NCI-H2227 (cell line): Measurements from ENCODE around the gene GTF2E1.

ENCODE experiments used
- DNase-seq: peaks from one replicate; lab custom pipeline; 2025; ENCODE audit not compliant: unreplicated experiment; lab: John Stamatoyannopoulos, UW

GTF2E1 gene

GRCh38 chr3:120796976-120797375 lies 54.4 kb downstream of the GTF2E1 start:
- no peak for DNase-seq

- DNase-seq, result no peak
These were observed 55.3 kb downstream of the GTF2E1 start for GRCh38 chr3:120797857-120798256.

- DNase-seq, result no peak
These were observed 55.8 kb downstream of the GTF2E1 start for GRCh38 chr3:120798346-120798745.

- no peak for DNase-seq
These were observed 58.1 kb downstream of the GTF2E1 start for GRCh38 chr3:120800625-120801024.

- no peak for DNase-seq
These were observed 58.9 kb downstream of the GTF2E1 start for GRCh38 chr3:120801484-120801883.

GRCh38 chr3:120802916-120803315 lies 60.4 kb downstream of the GTF2E1 start:
- DNase-seq, result no peak

GRCh38 chr3:120816728-120817127 lies 74.2 kb downstream of the GTF2E1 start:
- no peak for DNase-seq

- DNase-seq, result no peak
These were observed 78.2 kb downstream of the GTF2E1 start for GRCh38 chr3:120820748-120821147.

GRCh38 chr3:120821426-120821825 lies 78.9 kb downstream of the GTF2E1 start:
- no peak for DNase-seq

- no peak for DNase-seq
These were observed 80.6 kb downstream of the GTF2E1 start for GRCh38 chr3:120823156-120823555.

GRCh38 chr3:120824613-120825012 lies 82.1 kb downstream of the GTF2E1 start:
- no peak for DNase-seq

GRCh38 chr3:120828796-120829195 lies 86.3 kb downstream of the GTF2E1 start:
- DNase-seq, result no peak

- DNase-seq, result no peak
These were observed 88.5 kb downstream of the GTF2E1 start for GRCh38 chr3:120831066-120831465.
